ENCODE data around the gene RPL36. TPM values are rescaled to one million over a fixed set of nuclear protein-coding genes. Genes with fewer than 3 reads are reported as not detected.

RPL36 gene
- total RNA-seq, 2 donors from 2014 or later: 811 to 1,376 TPM

DNA sequence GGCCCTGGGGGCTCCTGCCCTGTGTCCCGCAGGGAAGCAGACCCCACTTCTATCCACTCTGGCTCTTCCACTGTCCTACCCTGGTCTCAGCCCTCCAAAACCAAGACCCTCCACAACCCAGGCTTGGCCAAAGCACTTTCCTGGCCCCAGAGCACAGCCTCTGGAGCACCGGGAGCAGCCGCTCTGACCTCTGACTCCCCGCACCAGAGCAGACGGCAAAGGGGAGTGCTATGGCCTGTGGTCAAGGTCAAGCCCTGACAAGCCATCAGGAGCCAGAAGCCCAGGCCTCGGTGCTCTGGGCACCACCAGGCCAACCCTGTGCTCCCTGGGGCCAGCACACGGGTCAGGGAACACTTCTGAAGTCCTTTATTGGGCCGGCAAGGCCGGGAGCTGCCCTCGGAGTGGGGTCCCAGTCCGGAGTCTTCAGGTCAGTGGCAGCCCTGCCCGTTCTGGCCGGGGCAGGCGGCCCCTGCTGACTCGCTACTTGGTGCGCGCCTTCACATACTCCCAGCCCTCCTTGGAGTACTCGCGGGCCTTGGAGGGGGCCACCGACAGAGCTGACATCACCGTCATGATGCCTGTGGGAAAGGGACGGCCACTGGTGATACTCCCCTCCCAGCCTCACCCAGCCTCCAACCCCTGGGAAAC, 11.9 kb upstream of the RPL36 start:
- H3K4me1 Mint-ChIP-seq: peaks cover 30% of the 10 kb centered on the region
- H3K36me3 Mint-ChIP-seq (ENCODE audit: low read depth): no peaks in the 10 kb centered on the region
- no peak for ATAC-seq
- H3K9me3 ChIP-seq (ENCODE audit: control insufficient read depth, low read length, poor library complexity, severe bottlenecking): no peaks in the 10 kb centered on the region
- H3K27ac Mint-ChIP-seq: no peak overlapping the region
- no peak overlapping the region for H3K4me3 Mint-ChIP-seq
- no peaks in the 10 kb centered on the region for H3K27me3 Mint-ChIP-seq
- DNase-seq: no peak

DNA sequence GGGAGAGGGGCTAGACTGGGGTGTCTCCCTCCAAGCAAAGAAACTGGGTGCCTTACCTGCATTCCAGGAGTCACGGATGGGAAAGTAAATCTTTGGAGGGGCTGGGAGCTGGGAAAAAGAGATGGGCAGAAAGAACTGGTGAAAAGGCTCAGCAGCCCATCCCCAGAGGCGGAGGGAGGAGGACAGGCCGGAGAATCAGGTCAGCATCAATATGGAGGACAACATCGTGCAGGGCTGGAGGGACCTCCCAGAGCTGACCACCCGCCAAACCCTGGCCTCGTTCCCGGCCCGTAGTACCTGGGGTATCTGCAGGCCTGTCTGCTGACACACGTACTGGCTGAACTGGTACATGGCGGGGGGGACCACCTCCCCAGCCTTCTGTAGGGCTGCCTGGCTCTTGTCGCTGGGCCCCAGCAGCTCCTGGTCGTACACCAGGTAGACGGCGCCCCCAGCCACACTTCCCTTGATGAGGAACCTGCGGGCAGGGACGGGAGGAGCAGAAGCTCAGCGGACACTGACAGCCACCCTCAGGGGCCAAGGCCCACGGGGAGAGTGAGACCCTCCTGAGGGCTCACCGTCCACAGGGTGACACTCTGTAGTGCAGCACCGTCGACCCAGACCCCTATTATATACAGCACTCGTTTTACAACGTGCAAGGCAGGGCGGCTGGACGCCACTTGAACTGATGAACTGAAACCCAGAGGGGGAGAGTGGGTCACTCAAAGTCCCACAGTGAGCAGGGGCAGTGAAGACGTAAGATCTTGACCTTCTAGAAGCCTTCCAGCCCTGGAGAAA, 10.6 kb upstream of the RPL36 start:
- H3K4me3 Mint-ChIP-seq: peak overlapping the region; percentile 94
- no peaks in the 10 kb centered on the region for H3K9me3 ChIP-seq (ENCODE audit: control insufficient read depth, low read length, poor library complexity, severe bottlenecking)
- no peak for ATAC-seq
- peak overlapping the region; percentile 96 for H3K27ac Mint-ChIP-seq
- H3K36me3 Mint-ChIP-seq (ENCODE audit: low read depth): no peaks in the 10 kb centered on the region
- no peaks in the 10 kb centered on the region for H3K27me3 Mint-ChIP-seq
- peaks cover 31% of the 10 kb centered on the region for H3K4me1 Mint-ChIP-seq
- DNase-seq: no peak

DNA sequence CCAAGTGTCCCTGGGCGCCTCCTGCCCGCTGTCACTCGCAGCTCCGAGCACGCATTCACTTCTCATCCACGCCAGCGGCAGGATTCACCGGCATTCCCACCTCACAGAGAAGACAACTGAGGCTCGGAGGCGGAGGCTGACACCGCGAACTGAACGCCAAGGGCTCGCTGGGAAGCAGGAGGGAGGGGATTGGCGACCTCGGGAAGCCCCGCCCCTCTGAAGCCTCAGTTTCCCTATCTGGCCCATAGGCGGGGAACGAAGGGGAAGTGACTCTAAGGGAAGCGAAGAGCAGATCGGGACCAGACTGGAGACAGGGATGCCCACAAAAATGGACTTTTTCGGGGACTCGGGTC, 10.0 kb upstream of the RPL36 start:
- peak overlapping the region; percentile 96 for H3K27ac Mint-ChIP-seq
- no peaks in the 10 kb centered on the region for H3K9me3 ChIP-seq (ENCODE audit: control insufficient read depth, low read length, poor library complexity, severe bottlenecking)
- peak overlapping the region; percentile 94 for H3K4me3 Mint-ChIP-seq
- DNase-seq (no peak), ATAC-seq (no peak)
- H3K36me3 Mint-ChIP-seq (ENCODE audit: low read depth): no peaks in the 10 kb centered on the region
- peaks cover 31% of the 10 kb centered on the region for H3K4me1 Mint-ChIP-seq
- no peaks in the 10 kb centered on the region for H3K27me3 Mint-ChIP-seq

DNA sequence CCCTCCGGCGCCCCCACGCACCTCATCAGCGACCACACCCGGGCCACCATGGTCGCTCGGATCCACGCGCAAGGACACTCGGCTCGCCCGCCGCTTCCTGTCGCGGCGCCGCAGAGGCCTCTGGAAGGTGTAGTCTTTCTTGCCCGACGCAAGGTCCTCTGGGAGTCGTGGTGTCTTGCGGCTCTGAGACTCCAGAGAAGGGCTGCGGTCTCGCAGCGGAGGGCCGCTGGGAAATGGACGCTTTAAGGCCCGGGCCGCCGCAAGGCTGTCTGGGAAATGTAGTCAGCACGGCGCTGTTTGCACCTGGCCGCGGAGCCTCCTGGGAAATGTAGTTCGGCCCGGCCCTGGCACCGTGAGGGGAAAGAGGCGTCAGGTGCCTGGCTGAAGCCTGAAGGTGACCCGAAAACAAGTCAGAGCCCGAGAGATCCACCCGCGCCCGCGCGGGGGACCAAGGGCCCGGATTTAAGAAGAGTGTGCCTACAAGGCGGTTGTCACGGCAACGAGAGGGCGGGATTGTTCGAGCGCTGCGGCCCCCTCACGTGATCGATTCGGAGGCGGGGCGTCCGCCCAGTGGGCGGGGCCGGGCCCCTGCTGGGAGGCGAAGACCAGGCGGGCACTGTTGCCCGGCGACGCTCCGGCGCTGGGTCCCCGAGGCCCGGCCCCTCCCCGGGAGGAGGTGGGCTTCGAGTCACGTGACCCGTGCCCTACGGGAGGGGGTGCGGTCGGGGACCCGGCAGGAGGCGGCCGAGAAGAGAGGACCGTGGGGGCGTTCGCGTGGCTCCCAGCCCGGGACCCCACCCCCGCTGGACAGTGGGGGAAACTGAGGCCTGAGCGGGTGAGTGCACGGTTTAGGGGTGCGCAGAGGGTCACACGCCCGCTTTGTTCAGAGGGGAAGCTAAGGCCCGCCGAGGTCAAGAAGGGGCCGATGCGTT, 9.4 kb upstream of the RPL36 start, which contains the start of the genes HSD11B1L and MICOS13:
Gene HSD11B1L (plus strand): TSS at position 591 of the 932 bp plus-strand sequence. CDS start 3,806 bp downstream, outside the sequence.
Gene MICOS13 (minus strand): TSS at position 80 of the 932 bp plus-strand sequence. CDS start 30 bp downstream, at position 50.
- H3K4me3 Mint-ChIP-seq: peak within 1 kb of the TSS; percentile 94
- DNase-seq (peak; percentile 95 to 98 (median 96)), ATAC-seq (peak; percentile 95)
- H3K36me3 Mint-ChIP-seq (ENCODE audit: low read depth): no peaks in the 10 kb centered on the region
- peak within 1 kb of the TSS; percentile 96 for H3K27ac Mint-ChIP-seq
- H3K4me1 Mint-ChIP-seq: peaks cover 31% of the 10 kb centered on the region
- H3K27me3 Mint-ChIP-seq: no peaks in the 10 kb centered on the region
- no peaks in the 10 kb centered on the region for H3K9me3 ChIP-seq (ENCODE audit: control insufficient read depth, low read length, poor library complexity, severe bottlenecking)

DNA sequence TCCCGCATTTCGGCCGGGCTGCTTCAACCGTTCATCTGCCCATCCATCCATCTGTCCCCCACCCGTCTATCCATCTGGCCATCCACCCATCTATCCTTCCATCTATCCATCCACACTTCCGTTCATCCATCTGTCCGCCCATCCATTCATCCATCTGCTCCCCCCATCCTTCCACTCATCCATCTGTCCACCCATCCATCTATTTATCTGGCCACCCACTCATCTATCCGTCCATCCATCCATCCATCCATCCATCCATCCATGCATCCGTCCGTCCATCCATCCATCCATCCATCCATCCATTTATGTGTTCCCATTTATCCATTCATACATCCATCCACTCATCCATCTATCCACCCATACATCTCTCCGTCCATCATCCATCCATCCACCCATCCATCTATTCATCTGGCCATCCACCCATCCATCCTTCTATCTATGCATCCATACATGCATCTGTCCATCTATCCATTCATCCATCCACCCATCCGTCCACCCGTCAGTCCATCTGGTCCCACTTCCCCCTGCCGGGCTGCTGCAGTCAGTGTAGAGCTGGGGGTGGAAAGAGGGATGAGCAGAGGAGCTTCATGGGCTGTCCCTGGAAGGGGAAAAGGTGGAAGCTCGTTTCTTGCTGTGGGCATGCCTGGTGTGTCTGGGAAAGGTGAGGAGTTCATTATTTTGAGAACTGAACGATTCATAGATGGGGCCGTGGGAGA, 8.5 kb upstream of the RPL36 start:
- DNase-seq: no peak
- Mint-ChIP-seq H3K27me3 (no peaks in the 10 kb centered on the region), H3K4me3 (peak overlapping the region; percentile 65), H3K27ac (peak overlapping the region; percentile 96), H3K36me3 (ENCODE audit: low read depth) (no peaks in the 10 kb centered on the region), H3K4me1 (peaks cover 28% of the 10 kb centered on the region)
- no peak for ATAC-seq
- H3K9me3 ChIP-seq (ENCODE audit: control insufficient read depth, low read length, poor library complexity, severe bottlenecking): no peaks in the 10 kb centered on the region

DNA sequence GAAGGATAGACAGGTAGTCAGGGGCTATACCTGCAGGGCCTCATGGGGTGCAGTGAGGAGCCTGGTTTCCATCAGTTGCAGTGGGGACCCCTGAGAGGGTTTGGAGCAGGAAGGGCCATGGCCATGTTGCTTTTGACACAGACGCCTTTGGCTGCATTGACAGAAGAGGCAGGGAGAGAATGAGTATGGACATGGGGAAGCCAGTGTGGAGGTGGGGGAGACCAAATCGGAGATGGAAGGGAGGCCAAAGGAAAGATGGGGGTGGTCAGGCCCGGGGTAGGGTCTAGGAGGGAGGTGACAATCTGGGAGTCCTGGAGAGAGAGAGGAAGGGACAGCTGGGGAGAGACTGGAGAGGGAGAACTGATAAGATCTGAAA, 8.0 kb upstream of the RPL36 start:
- H3K4me1 Mint-ChIP-seq: peaks cover 27% of the 10 kb centered on the region
- ATAC-seq (no peak), DNase-seq (no peak)
- H3K9me3 ChIP-seq (ENCODE audit: control insufficient read depth, low read length, poor library complexity, severe bottlenecking): no peaks in the 10 kb centered on the region
- H3K27ac Mint-ChIP-seq: peak overlapping the region; percentile 96
- H3K27me3 Mint-ChIP-seq: no peaks in the 10 kb centered on the region
- H3K36me3 Mint-ChIP-seq (ENCODE audit: low read depth): no peaks in the 10 kb centered on the region
- peak overlapping the region; percentile 74 for H3K4me3 Mint-ChIP-seq

DNA sequence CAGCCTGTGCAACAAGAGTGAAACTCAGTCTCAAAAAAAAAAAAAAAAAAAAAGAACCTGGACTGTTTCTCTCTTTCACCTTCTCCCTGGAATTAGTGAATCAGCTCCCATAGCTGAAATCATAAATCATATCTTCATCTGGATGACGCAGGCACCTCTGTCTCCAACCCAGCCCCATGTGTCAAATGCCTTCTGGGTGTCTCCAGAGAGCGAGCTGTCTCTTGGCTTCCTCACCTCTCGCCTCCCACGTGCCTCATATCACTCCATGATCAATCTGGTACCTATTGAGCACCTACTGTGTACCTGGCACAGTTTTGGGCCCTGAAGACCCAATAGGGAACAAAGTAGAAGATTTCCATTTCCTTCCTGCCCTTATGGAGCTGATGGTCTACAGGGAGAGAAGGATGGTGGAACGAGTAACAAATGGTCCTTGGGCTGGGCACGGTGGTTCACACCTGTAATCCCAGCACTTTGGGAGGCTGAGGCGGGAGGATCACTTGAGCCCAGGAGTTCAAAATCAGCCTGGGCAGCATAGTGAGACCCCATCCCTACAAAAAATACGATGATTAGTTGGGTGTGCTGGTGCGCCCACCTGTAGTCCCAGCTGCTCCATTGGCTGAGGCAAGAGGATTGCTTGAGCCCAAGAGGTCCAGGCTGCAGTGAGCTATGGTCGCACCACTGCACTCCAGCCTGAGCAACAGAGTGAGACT, 6.8 kb upstream of the RPL36 start:
- H3K4me3 Mint-ChIP-seq: no peak overlapping the region

DNA sequence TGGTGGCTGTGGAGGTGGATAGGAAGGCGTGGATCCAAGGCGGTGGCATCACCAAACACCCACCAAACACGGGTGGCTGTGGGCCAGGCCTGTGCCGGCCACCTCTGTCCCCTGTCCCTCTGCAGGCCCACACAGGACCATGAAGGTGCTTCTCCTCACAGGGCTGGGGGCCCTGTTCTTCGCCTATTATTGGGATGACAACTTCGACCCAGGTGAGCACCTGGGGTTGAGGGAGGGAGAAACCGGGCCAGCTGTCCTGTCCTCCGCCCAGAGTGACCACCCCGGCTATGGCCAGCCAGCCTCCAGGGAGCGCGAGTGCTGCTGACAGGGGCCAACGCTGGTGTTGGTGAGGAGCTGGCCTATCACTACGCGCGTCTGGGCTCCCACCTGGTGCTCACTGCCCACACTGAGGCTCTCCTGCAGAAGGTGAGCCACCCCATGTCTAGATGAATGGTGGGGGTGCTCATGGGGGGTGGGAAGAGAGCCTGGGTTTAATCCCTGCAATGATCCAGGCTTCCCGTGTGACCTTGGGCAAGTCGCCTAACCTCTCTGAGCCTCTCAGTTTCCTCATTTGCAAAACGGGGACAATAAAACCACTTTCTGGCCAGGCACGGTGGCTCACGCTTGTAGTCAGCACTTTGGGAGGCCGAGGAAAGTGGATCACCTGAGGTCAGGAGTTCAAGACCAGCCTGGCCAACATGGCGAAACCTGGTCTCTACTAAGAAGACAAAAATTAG, 5.2 kb upstream of the RPL36 start:
- no peaks in the 10 kb centered on the region for H3K9me3 ChIP-seq (ENCODE audit: control insufficient read depth, low read length, poor library complexity, severe bottlenecking)
- peaks cover 25% of the 10 kb centered on the region for H3K4me1 Mint-ChIP-seq
- H3K4me3 Mint-ChIP-seq: no peak overlapping the region
- ATAC-seq (no peak), DNase-seq (no peak)
- H3K36me3 Mint-ChIP-seq (ENCODE audit: low read depth): no peaks in the 10 kb centered on the region
- H3K27ac Mint-ChIP-seq: peak overlapping the region; percentile 10
- H3K27me3 Mint-ChIP-seq: no peaks in the 10 kb centered on the region

More for the DNA sequence above, 6.8 kb upstream of the RPL36 start:
- no peak for ATAC-seq
- Mint-ChIP-seq H3K4me1 (peaks cover 30% of the 10 kb centered on the region), H3K27ac (no peak overlapping the region), H3K27me3 (no peaks in the 10 kb centered on the region), H3K36me3 (ENCODE audit: low read depth) (no peaks in the 10 kb centered on the region)
- H3K9me3 ChIP-seq (ENCODE audit: control insufficient read depth, low read length, poor library complexity, severe bottlenecking): no peaks in the 10 kb centered on the region
- DNase-seq: no peak

DNA sequence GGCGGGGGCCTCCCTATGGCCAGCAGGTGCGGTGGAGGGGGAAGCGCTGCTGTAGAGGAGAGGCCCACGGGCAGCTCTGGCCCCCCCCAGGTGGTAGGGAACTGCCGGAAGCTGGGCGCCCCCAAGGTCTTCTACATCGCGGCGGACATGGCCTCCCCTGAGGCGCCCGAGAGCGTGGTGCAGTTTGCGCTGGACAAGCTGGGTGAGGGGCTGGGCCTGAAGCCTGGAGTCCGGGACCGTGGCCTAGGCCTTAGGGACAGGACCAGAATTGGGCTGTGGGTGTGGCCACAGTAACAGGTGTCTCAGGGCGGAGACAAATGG, 3.8 kb upstream of the RPL36 start:
- H3K36me3 Mint-ChIP-seq (ENCODE audit: low read depth): no peaks in the 10 kb centered on the region
- DNase-seq: no peak

DNA sequence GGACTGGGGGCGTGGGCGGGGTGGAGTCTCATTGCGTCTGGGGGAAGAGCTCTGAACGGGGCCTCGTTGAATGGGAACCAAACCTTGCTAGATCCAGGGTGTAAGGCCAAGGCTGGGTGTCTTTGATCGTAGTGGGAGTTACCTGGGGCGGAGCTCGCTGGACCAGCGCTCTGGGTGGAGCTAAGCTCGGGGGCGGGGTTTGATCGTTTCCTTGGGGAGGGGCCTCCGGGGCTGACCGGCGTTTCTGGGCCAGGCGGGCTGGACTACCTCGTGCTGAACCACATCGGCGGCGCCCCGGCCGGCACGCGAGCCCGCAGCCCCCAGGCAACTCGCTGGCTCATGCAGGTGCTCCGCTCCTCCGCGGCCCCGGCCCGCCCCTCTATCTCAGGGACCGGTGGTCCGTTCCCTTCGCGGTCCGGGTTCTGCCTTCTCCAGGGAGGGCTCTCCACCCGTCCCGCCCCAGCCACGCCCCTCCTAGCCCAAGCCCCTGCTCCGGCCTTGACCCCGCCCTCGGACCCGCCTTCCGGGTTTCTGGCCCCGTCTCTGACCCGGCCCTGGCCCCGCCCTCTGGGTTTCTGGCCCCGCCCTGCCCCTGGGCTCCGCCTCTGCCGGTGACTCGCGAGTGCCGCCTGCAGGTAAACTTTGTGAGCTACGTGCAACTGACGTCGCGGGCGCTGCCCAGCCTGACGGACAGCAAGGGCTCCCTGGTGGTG, 3.3 kb upstream of the RPL36 start:
- no peaks in the 10 kb centered on the region for H3K9me3 ChIP-seq (ENCODE audit: control insufficient read depth, low read length, poor library complexity, severe bottlenecking)
- no peaks in the 10 kb centered on the region for H3K27me3 Mint-ChIP-seq
- H3K4me1 Mint-ChIP-seq: peaks cover 25% of the 10 kb centered on the region
- DNase-seq (peak; percentile 87 to 94 (median 92)), ATAC-seq (peak; percentile 59)
- H3K27ac Mint-ChIP-seq: peak overlapping the region; percentile 11
- H3K4me3 Mint-ChIP-seq: peak overlapping the region; percentile 84
- no peaks in the 10 kb centered on the region for H3K36me3 Mint-ChIP-seq (ENCODE audit: low read depth)

More for the DNA sequence above, 3.8 kb upstream of the RPL36 start:
- Mint-ChIP-seq H3K27me3 (no peaks in the 10 kb centered on the region), H3K27ac (peak overlapping the region; percentile 11), H3K4me1 (peaks cover 30% of the 10 kb centered on the region), H3K4me3 (peak overlapping the region; percentile 84)
- no peaks in the 10 kb centered on the region for H3K9me3 ChIP-seq (ENCODE audit: control insufficient read depth, low read length, poor library complexity, severe bottlenecking)
- ATAC-seq: no peak
